B cell (primary cell): ENCODE measurements around the gene DIRAS1. TPM values are rescaled to one million over a fixed set of nuclear protein-coding genes. Genes with fewer than 3 reads are reported as not detected.

ENCODE experiments used
- ATAC-seq: fragments of 200-7000 bp; cut with Tn5 transposase; one replicate; pipeline ENCODE4 v1.10.0; 2021; ENCODE audit warnings: low read depth, mild to moderate bottlenecking, moderate number of reproducible peaks, moderate library complexity
- CTCF ChIA-PET: fragments of 350-600 bp; sonication (Branson Sonifier 250); formaldehyde crosslinking; loops from one replicate; lab custom pipeline; 2021; ENCODE audit warnings: antibody characterized with exemption, inconsistent platforms; lab: Charles Lee
- POLR2A ChIA-PET: fragments of 350-600 bp; sonication (Branson Sonifier 250); formaldehyde crosslinking; loops from one replicate; lab custom pipeline; 2021; ENCODE audit warnings: antibody characterized with exemption; lab: Charles Lee
- DNase-seq: peaks from one replicate; pipeline ENCODE4 v3.0.0; 2013
- H2AFZ ChIP-seq: 2 replicates; pipeline ENCODE4 v1.6.1; 2012; ENCODE audit warnings: mild to moderate bottlenecking, low read depth, low read length; ENCODE audit not compliant: insufficient read depth, poor library complexity, severe bottlenecking
- H3K27ac ChIP-seq, 2 donors: 1 replicate in 1 of 2; 2 replicates in 1 of 2; pipeline ENCODE4 v1.5.1; 2012 to 2013; ENCODE audit warnings: low read length in 2 of 2, mild to moderate bottlenecking in 2 of 2, moderate library complexity in 1 of 2
- H3K27me3 ChIP-seq, 4 experiments: fragments of 200-600 bp in 1 of 4; sonication (generic) in 1 of 4; replicated peaks in 1 of 4; 1 replicate in 2 of 4; 2 replicates in 2 of 4; pipeline versions ENCODE4 v1.6.1 to v1.7.0; 2013 to 2016; ENCODE audit warnings: low read length in 3 of 4, mild to moderate bottlenecking in 2 of 4, mixed read lengths in 1 of 4, moderate library complexity in 1 of 4; ENCODE audit not compliant: insufficient read depth in 4 of 4, control insufficient read depth in 3 of 4; ENCODE audit errors: control extremely low read depth in 1 of 4
- H3K36me3 ChIP-seq, 2 experiments: replicated peaks in 1 of 2; 1 replicate in 1 of 2; 2 replicates in 1 of 2; pipeline versions ENCODE4 v1.6.1 to v1.7.1; 2013; ENCODE audit warnings: low read length in 1 of 2; ENCODE audit not compliant: insufficient read depth in 2 of 2, control insufficient read depth in 1 of 2; ENCODE audit errors: control extremely low read depth in 1 of 2, extremely low read depth in 1 of 2
- H3K4me1 ChIP-seq, 2 donors: fragments of 200-600 bp in 1 of 2; sonication (generic) in 1 of 2; 1 replicate in 1 of 2; 2 replicates in 1 of 2; pipeline versions ENCODE4 v1.5.1 to v1.6.1; 2013 to 2017; ENCODE audit warnings: low read length in 2 of 2; ENCODE audit not compliant: control insufficient read depth in 2 of 2, insufficient read depth in 2 of 2
- H3K4me2 ChIP-seq: replicated peaks from 2 replicates; pipeline ENCODE3; 2012; ENCODE audit warnings: mild to moderate bottlenecking, low read depth, low read length; ENCODE audit not compliant: poor library complexity, severe bottlenecking
- H3K4me3 ChIP-seq, 5 experiments: fragments of 200-600 bp in 1 of 5; sonication (generic) in 1 of 5; 1 replicate in 3 of 5; 2 replicates in 2 of 5; pipeline versions ENCODE4 v1.5.1 to v1.7.0; 2011 to 2016; ENCODE audit warnings: low read length in 4 of 5, mild to moderate bottlenecking in 4 of 5, low read depth in 2 of 5, control low read depth in 1 of 5, moderate library complexity in 1 of 5; ENCODE audit not compliant: insufficient read depth in 1 of 5; ENCODE audit errors: control extremely low read depth in 1 of 5, extremely low read depth in 1 of 5
- H3K79me2 ChIP-seq: fragments of 200-600 bp; sonication (generic); one replicate; pipeline ENCODE4 v1.6.0; 2016; ENCODE audit warnings: low read length; ENCODE audit not compliant: control insufficient read depth, insufficient read depth
- H3K9ac ChIP-seq: fragments of 200-600 bp; sonication (generic); 2 replicates; pipeline ENCODE4 v1.6.1; 2017; ENCODE audit warnings: mild to moderate bottlenecking, low read length, moderate library complexity
- H3K9me3 ChIP-seq, 3 donors: one replicate each; pipeline versions ENCODE4 v1.6.1 to v1.7.1; 2013; ENCODE audit warnings: low read length in 2 of 3; ENCODE audit not compliant: control insufficient read depth in 2 of 3, insufficient read depth in 1 of 3; ENCODE audit errors: control extremely low read depth in 1 of 3
- H4K20me1 ChIP-seq: 2 replicates; pipeline ENCODE4 v1.6.0; 2012; ENCODE audit warnings: mild to moderate bottlenecking, low read length; ENCODE audit not compliant: insufficient read depth, control insufficient read depth, poor library complexity, severe bottlenecking
- H3K27ac Mint-ChIP-seq: one replicate; pipeline ENCODE4 v1.8.0; 2021; ENCODE audit warnings: mixed read lengths
- H3K27me3 Mint-ChIP-seq: one replicate; pipeline ENCODE4 v1.8.0; 2021; ENCODE audit warnings: mixed read lengths
- H3K4me1 Mint-ChIP-seq: one replicate; pipeline ENCODE4 v1.8.0; 2021; ENCODE audit warnings: mixed read lengths
- H3K4me3 Mint-ChIP-seq: one replicate; pipeline ENCODE4 v1.8.0; 2021; ENCODE audit warnings: mixed read lengths
- H3K9me3 Mint-ChIP-seq: one replicate; pipeline ENCODE4 v1.8.0; 2022; ENCODE audit warnings: mixed read lengths; ENCODE audit not compliant: insufficient read depth
- EZH2 ChIP-seq: IDR thresholded peaks from 2 replicates; pipeline ENCODE4 v1.6.1; 2012; ENCODE audit warnings: borderline replicate concordance, low read depth, mild to moderate bottlenecking, moderate library complexity, low read length; ENCODE audit not compliant: insufficient read depth, poor library complexity, severe bottlenecking
- WGBS: methylation state at CpG from one replicate; pipeline ENCODE4 v1.1.5; 2013; ENCODE audit warnings: missing lambda C conversion rate; ENCODE audit not compliant: insufficient coverage; 5-methylcytosine and 5-hydroxymethylcytosine counted together
- intact Hi-C: fragments of 100-400 bp; cut with micrococcal nuclease; formaldehyde crosslinking; loops from one replicate; pipeline ENCODE4 v1.10.0; 2022
- polyA plus RNA-seq: library from polyadenylated mRNA; depleted of rRNA; stranded (reverse); fragments of >200 nt; gene quantifications from 2 replicates; pipeline ENCODE4 v1.2.3, GENCODE V29; 2012
- total RNA-seq, 2 donors: library from RNA; stranded (reverse); fragments of 120-200 nt in 1 of 2; gene quantifications; 1 replicate in 1 of 2; 2 replicates in 1 of 2; pipeline versions ENCODE4 v1.2.3 to v1.2.4, GENCODE V29; 2013 to 2022
- TF ChIP-seq, protein P1 (sequence below): fragments of 200-600 bp; IDR thresholded peaks from one replicate; pipeline ENCODE4 v1.8.0; 2022; ENCODE audit warnings: antibody characterized with exemption, mild to moderate bottlenecking

The DIRAS1 gene
- total and polyA plus RNA-seq, 2 donors (not counting 1 experiment from before 2014, with no cell fraction given), result 5.2 to 23.7 TPM

DNA sequence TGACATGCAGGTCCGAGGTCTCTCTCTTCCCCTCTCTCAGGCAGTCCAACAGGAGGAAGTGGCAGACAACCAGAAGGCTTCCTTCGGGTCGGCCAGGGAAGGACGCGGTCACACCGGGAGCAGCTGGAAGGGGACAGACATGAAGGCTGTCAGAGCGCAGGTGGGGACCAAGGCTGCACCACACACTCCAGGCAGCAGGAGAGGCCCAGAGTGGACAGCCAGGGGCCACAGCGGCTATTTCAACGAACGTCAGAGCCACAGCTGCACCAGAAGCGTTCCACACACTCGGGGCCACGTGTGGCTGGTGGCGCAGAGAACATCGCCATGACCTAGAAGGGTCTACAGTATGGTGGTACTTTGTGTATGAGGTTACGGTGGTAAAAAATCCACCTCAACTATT is 34.6 kb upstream of the DIRAS1 start:
- Histone ChIP-seq H3K4me1 (no peaks in the 10 kb centered on the region), H3K27ac (no peak overlapping the region), H3K4me3 (no peak overlapping the region), H3K79me2 (no peaks in the 10 kb centered on the region), H3K9me3 (no peaks in the 10 kb centered on the region), H4K20me1 (no peaks in the 10 kb centered on the region), H3K36me3 (peaks cover 3 to 23% of the 10 kb centered on the region in 2 experiments), H3K9ac (no peak overlapping the region), H3K27me3 (no peaks in the 10 kb centered on the region), H2AFZ (no peak overlapping the region), H3K4me2 (no peak overlapping the region)
- POLR2A ChIA-PET, result no interaction called here
- DNase-seq, result no peak
- CTCF ChIA-PET, result interaction anchor here (4.8 kb wide), 1 partner anchor 108 kb away, joined by 39 read pairs; no protein-coding TSS in a partner anchor
- Mint-ChIP-seq H3K27me3 (no peaks in the 10 kb centered on the region), H3K4me1 (no peaks in the 10 kb centered on the region), H3K4me3 (no peak overlapping the region), H3K27ac (no peak overlapping the region), H3K9me3 (no peaks in the 10 kb centered on the region)
- no peak for ATAC-seq
- intact Hi-C loops, result no loop called here
- no peak for TF ChIP-seq EZH2
- TF ChIP-seq, protein P1, sequence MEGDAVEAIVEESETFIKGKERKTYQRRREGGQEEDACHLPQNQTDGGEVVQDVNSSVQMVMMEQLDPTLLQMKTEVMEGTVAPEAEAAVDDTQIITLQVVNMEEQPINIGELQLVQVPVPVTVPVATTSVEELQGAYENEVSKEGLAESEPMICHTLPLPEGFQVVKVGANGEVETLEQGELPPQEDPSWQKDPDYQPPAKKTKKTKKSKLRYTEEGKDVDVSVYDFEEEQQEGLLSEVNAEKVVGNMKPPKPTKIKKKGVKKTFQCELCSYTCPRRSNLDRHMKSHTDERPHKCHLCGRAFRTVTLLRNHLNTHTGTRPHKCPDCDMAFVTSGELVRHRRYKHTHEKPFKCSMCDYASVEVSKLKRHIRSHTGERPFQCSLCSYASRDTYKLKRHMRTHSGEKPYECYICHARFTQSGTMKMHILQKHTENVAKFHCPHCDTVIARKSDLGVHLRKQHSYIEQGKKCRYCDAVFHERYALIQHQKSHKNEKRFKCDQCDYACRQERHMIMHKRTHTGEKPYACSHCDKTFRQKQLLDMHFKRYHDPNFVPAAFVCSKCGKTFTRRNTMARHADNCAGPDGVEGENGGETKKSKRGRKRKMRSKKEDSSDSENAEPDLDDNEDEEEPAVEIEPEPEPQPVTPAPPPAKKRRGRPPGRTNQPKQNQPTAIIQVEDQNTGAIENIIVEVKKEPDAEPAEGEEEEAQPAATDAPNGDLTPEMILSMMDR, result no peak
- WGBS, result 98% methylated on average over 6 of the region's 16 CpGs

DNA sequence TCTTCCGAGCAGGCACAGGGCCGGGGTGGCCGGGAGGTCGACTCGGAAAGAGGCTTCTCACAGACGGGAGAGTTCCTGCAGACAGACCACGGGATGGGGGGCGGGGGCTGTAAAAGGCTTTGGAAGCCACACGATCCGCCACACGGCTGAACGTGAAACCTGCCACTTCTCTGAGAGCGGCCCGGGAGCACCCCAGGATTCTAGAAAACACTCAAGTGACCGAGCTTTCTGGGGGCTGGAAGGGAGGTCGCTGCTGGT is 34.2 kb upstream of the DIRAS1 start:
- TF ChIP-seq, protein P1, result no peak
- no peak for TF ChIP-seq EZH2
- DNase-seq (no peak), ATAC-seq (no peak)
- no peak overlapping the region for H3K4me3 ChIP-seq
- Mint-ChIP-seq H3K4me1 (no peaks in the 10 kb centered on the region), H3K27me3 (no peaks in the 10 kb centered on the region), H3K9me3 (no peaks in the 10 kb centered on the region), H3K27ac (no peak overlapping the region), H3K4me3 (no peak overlapping the region)
- no peaks in the 10 kb centered on the region for H3K9me3 ChIP-seq
- H3K27me3 ChIP-seq, result no peaks in the 10 kb centered on the region
- peaks cover 3 to 19% of the 10 kb centered on the region in 2 experiments for H3K36me3 ChIP-seq
- no peak overlapping the region for H2AFZ ChIP-seq
- intact Hi-C loops, result no loop called here
- H3K4me1 ChIP-seq, result no peaks in the 10 kb centered on the region
- no peak overlapping the region for H3K4me2 ChIP-seq
- H4K20me1 ChIP-seq, result no peaks in the 10 kb centered on the region
- ChIA-PET CTCF (interaction anchor here (4.8 kb wide), 1 partner anchor 107 kb away, joined by 39 read pairs; no protein-coding TSS in a partner anchor), POLR2A (no interaction called here)
- no peaks in the 10 kb centered on the region for H3K79me2 ChIP-seq
- H3K27ac ChIP-seq, result no peak overlapping the region
- WGBS, result 98% methylated on average over 16 of the region's 16 CpGs
- H3K9ac ChIP-seq, result no peak overlapping the region
